GM08714 (cell line): ENCODE results near the gene NEUROG2.
"Not testable (repeated sequence)": the region's sequence is repeated elsewhere in the genome, so short reads cannot be mapped to it uniquely, and the experiment has no call there.

Experiments
- H3K4me3 ChIP-seq: fragments of 200-500 bp; sonication (Bioruptor generic); 2 replicates; pipeline ENCODE4 v1.5.1; 2014; ENCODE audit warnings: mild to moderate bottlenecking, low read length, inconsistent platforms
- ZNF274 ChIP-seq: IDR thresholded peaks from 2 replicates; pipeline ENCODE4 v1.6.1; 2012; ENCODE audit warnings: mild to moderate bottlenecking, low read depth, low read length

The NEUROG2 gene

DNA sequence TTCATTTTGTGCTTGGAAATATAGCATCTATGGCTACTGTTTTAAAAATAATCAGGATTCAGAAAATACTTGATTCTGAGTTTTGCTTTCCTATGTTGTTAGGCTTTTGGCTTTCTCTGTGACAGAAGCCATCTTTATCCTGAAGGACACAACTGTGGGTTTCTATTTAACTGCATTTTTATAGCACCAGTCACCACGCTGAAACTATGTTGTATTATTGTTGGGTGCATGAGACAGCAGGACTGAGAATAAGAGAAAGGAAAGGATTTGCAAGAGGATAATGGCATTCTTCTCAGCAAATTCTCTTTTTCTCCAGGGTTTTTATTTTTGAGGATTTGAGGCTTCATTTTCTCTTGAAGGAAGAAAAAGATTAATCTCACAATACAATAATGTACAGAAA is 10.1 kb upstream of the NEUROG2 start:
- no peak for TF ChIP-seq ZNF274
- no peak overlapping the region for H3K4me3 ChIP-seq

- H3K4me3 ChIP-seq: peak overlapping the region; percentile 75; the same call in 1 of the 2 replicates
- TF ChIP-seq ZNF274: no peak
Measured at GRCh38 chr4:112523764-112524505, 8.0 kb upstream of the NEUROG2 start.

- peak overlapping the region; percentile 75; the same call in 1 of the 2 replicates for H3K4me3 ChIP-seq
Measured at GRCh38 chr4:112523008-112523721, 7.2 kb upstream of the NEUROG2 start.

DNA sequence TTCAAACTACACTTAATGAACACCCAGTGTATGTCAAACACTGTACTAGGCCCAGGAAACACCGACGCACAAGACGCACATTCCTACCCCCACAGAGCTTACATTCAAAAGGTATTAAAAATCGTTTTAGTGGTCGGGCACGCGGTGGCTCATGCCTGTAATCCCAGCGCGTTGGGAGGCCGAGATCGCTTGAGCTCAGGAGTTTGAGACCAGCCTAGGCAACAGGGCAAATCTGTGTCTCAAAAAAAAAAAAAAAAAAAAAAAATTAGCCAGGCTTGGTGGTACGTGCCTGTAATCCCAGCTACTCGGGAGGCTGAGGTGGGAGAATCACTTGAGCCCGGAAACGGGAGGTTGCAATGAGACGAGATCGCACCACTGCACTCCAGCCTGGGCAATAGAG is 6.5 kb upstream of the NEUROG2 start:
- not testable (repeated sequence) for H3K4me3 ChIP-seq

More at GRCh38 chr4:112523008-112523721, 7.2 kb upstream of the NEUROG2 start:
- no peak for TF ChIP-seq ZNF274

GRCh38 chr4:112521123-112522023 is 5.4 kb upstream of the NEUROG2 start:
- TF ChIP-seq ZNF274: no peak
- peak overlapping the region; percentile 37; the same call in 1 of the 2 replicates for H3K4me3 ChIP-seq

- no peak for TF ChIP-seq ZNF274
- H3K4me3 ChIP-seq: peak overlapping the region; percentile 37; the same call in 1 of the 2 replicates
Measured at GRCh38 chr4:112520598-112521122, 4.7 kb upstream of the NEUROG2 start.

DNA sequence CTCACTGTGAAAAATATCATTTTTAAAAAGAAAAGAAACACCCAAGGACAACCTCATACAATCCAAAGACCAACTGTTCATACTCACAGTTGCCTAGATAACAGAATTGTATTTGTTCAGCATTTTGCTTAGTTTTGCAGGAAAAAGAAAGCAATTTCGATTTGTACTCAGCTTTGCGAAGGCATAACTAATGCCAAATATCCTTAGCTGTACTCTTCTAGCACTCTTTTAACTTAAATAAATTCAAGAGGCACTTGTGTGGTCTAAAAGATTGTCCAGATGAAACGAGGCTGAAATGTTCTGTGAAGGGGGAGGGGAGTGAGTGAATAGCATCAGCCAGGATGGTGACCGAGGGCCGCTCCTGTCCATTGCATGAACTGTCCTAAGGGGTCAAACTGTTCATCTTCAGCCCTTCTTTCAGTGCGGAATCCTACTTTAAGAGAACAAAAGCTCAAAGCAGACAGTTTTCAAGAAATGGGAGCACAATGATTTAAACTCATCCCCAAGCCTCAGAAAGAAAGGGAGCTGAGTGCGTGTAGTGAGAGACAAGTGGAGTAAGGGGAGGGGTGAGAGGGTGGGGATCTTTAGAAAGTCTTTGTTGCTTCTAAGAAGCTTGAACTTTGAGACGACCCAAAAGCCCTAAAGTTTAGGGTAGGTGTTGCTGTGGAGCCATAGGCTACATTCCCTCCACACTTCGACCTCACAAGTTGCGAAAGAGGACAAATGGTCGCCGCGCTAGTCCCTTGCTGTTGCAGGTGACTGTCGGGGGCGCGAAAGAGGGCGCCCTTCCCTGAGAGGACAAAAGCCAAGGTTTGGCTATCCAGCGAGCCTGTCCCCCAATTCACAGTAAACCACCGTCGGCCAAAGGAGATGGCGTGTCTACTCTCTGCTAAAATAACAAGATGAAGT is 4.0 kb upstream of the NEUROG2 start:
- TF ChIP-seq ZNF274: no peak

DNA sequence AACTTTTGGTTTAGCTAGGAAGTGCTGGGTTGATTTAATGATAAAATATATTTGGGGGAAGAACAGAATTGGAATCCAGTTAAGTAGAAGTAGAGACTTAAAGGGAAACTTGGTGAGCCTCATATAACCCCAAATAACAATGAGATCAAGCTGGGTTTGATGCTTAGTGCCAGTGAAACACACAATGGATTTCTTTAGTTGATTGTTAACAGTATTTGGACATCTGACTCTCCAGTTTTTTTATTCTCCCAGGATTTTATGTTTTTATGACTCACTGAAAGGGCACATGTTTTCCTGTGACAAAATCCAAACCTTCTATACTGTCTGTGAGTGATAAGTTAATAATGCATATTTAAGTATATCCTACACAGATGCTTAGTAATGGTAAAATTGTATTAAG is 2.7 kb upstream of the NEUROG2 start:
- TF ChIP-seq ZNF274: no peak
- H3K4me3 ChIP-seq: no peak overlapping the region

More for the DNA sequence above, 4.0 kb upstream of the NEUROG2 start:
- peak overlapping the region; percentile 37; the same call in 1 of the 2 replicates for H3K4me3 ChIP-seq

DNA sequence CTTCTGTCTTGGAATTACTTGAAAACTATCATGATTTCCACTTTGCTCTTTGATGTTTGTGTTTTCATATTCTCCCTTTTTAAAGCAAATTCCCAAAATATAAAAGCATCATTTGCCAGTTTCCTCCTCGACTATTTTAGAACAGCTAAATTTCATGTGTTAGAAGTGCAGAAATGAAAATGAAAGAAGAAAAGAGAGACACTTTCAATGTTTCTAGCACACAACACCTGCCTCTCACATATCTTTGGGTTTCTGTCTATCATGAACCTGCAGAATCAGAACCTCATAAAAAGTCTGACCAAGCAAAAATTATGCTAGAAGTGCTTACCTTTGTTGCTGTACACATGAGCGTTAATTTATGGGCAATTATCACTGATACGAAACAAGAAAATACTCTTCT is 1.9 kb upstream of the NEUROG2 start:
- peak overlapping the region; percentile 58; the same call in 1 of the 2 replicates for H3K4me3 ChIP-seq
- no peak for TF ChIP-seq ZNF274

- peak overlapping the region; percentile 58 for H3K4me3 ChIP-seq
- no peak for TF ChIP-seq ZNF274
Measured at GRCh38 chr4:112517067-112517634, 1.2 kb upstream of the NEUROG2 start.

GRCh38 chr4:112516471-112517066 is 589 bp upstream of the NEUROG2 start:
- peak overlapping the region; percentile 58; the same call in 1 of the 2 replicates for H3K4me3 ChIP-seq
- no peak for TF ChIP-seq ZNF274
